PC-9 (cell line): ENCODE results near the gene MUS81. TPM values are rescaled to one million over a fixed set of nuclear protein-coding genes. Genes with fewer than 3 reads are reported as not detected.

ENCODE experiments used
- BruUV-seq: library from RNA; stranded (reverse); fragments of 400-500 nt; replicated peaks from 2 replicates; lab custom pipeline; 2021; lab: Mats Ljungman, UMichigan
- CTCF ChIA-PET: fragments of 300-600 bp; sonication (Branson Sonifier 250); formaldehyde crosslinking; loops from one replicate; lab custom pipeline; 2022; ENCODE audit warnings: antibody characterized with exemption; lab: Charles Lee
- POLR2A ChIA-PET: fragments of 300-600 bp; sonication (Branson Sonifier 250); formaldehyde crosslinking; loops from one replicate; lab custom pipeline; 2022; ENCODE audit warnings: antibody characterized with exemption; ENCODE audit not compliant: unreplicated experiment; lab: Charles Lee
- DNase-seq, 2 experiments: peaks; one replicate each; pipeline versions ENCODE4 v3.0.0 to v3.0.0-alpha.2; 2015 to 2022; ENCODE audit warnings: mixed read lengths in 1 of 2
- H2AFZ ChIP-seq: fragments of 200-600 bp; sonication (generic); 2 replicates; pipeline ENCODE4 v1.8.1; 2017; ENCODE audit warnings: antibody characterized with exemption
- H3F3A ChIP-seq: fragments of 200-600 bp; sonication (generic); 2 replicates; pipeline ENCODE4 v1.8.1; 2017; ENCODE audit warnings: antibody characterized with exemption, mild to moderate bottlenecking, low read depth; ENCODE audit not compliant: insufficient read depth
- H3K27ac ChIP-seq: fragments of 200-600 bp; sonication (generic); 2 replicates; pipeline ENCODE4 v1.6.1; 2016; ENCODE audit warnings: mixed run types
- H3K27me3 ChIP-seq: fragments of 200-600 bp; sonication (generic); 2 replicates; pipeline ENCODE4 v1.6.1; 2016; ENCODE audit warnings: low read depth, mixed run types; ENCODE audit not compliant: insufficient read depth
- H3K36me3 ChIP-seq: fragments of 200-600 bp; sonication (generic); 2 replicates; pipeline ENCODE4 v1.6.1; 2016; ENCODE audit warnings: low read depth, mixed run types
- H3K4me1 ChIP-seq: fragments of 200-600 bp; sonication (generic); replicated peaks from 2 replicates; pipeline ENCODE4 v1.6.1; 2016; ENCODE audit warnings: mixed run types; ENCODE audit not compliant: insufficient read depth
- H3K4me2 ChIP-seq: fragments of 200-600 bp; sonication (generic); 2 replicates; pipeline ENCODE4 v1.6.1; 2017; ENCODE audit warnings: mixed run types
- H3K4me3 ChIP-seq: fragments of 200-600 bp; sonication (generic); 2 replicates; pipeline ENCODE4 v1.6.1; 2016; ENCODE audit warnings: mixed run types
- H3K79me2 ChIP-seq: fragments of 200-600 bp; sonication (generic); 2 replicates; pipeline ENCODE4 v1.6.1; 2017; ENCODE audit warnings: low read depth, mixed run types
- H3K9me2 ChIP-seq: fragments of 200-600 bp; sonication (generic); 2 replicates; pipeline ENCODE4 v1.8.1; 2017; ENCODE audit warnings: mild to moderate bottlenecking; ENCODE audit not compliant: insufficient read depth
- H3K9me3 ChIP-seq: fragments of 200-600 bp; sonication (generic); 2 replicates; pipeline ENCODE4 v1.8.1; 2016; ENCODE audit warnings: low read depth; ENCODE audit not compliant: insufficient read depth
- H4K20me1 ChIP-seq: fragments of 200-600 bp; sonication (generic); 2 replicates; pipeline ENCODE4 v1.8.1; 2017; ENCODE audit not compliant: insufficient read depth
- CTCF ChIP-seq: fragments of 200-600 bp; sonication (generic); conservative IDR thresholded peaks from 2 replicates; pipeline ENCODE4 v1.6.1; 2017; ENCODE audit warnings: mixed run types, antibody characterized with exemption, mild to moderate bottlenecking, moderate library complexity
- EZH2 ChIP-seq: fragments of 200-600 bp; sonication (generic); IDR thresholded peaks from 2 replicates; pipeline ENCODE4 v1.8.0; 2017; ENCODE audit warnings: antibody characterized with exemption, low read depth
- intact Hi-C: fragments of 100-400 bp; cut with micrococcal nuclease; formaldehyde crosslinking; loops from one replicate; pipeline ENCODE4 v1.10.0; 2022; ENCODE audit not compliant: unreplicated experiment
- total RNA-seq: library from RNA; stranded (reverse); gene quantifications from 2 replicates; pipeline ENCODE4 v1.2.3, GENCODE V29; 2021

The MUS81 gene
- total RNA-seq, 1 experiment from 2014 or later: 62.7 TPM

- CTCF ChIA-PET: interaction anchor here (0.6 to 1.0 kb wide), 2 partner anchors 23 to 149 kb away, joined by 3 to 5 read pairs; partner anchors contain the start of gene KAT5
- peak overlapping the region; percentile 88 for H3K4me2 ChIP-seq
- H2AFZ ChIP-seq: peak overlapping the region; percentile 92; the same call in 1 of the 2 replicates
- TF ChIP-seq CTCF (no peak), EZH2 (no peak)
- peaks cover 13% of the 10 kb centered on the region for H3K4me1 ChIP-seq
- intact Hi-C loops: no loop called here
- no TSS peak for BruUV-seq
- POLR2A ChIA-PET: no interaction called here
- H3K9me2 ChIP-seq: no peaks in the 10 kb centered on the region
- H3K79me2 ChIP-seq: peaks cover 37% of the 10 kb centered on the region
- peak overlapping the region; percentile 96 for H3K4me3 ChIP-seq
- H3K27me3 ChIP-seq: no peaks in the 10 kb centered on the region
- no peaks in the 10 kb centered on the region for H3K9me3 ChIP-seq
- H3F3A ChIP-seq: peaks cover 35% of the 10 kb centered on the region
- DNase-seq: peak in 1 of 2 experiments; percentile 33
- peaks cover 8% of the 10 kb centered on the region for H4K20me1 ChIP-seq
- H3K36me3 ChIP-seq: peaks cover 24% of the 10 kb centered on the region
- H3K27ac ChIP-seq: peak overlapping the region; percentile 79
Measured at GRCh38 chr11:65861533-65862183, 1.4 kb downstream of the MUS81 start.

- Histone ChIP-seq H3K4me2 (peak overlapping the region; percentile 88), H3K27ac (no peak overlapping the region), H3K79me2 (peaks cover 31% of the 10 kb centered on the region), H3K27me3 (no peaks in the 10 kb centered on the region), H3K9me3 (no peaks in the 10 kb centered on the region), H3K4me1 (peaks cover 13% of the 10 kb centered on the region), H3K9me2 (no peaks in the 10 kb centered on the region), H3K4me3 (peak overlapping the region; percentile 96; the same call in 1 of the 2 replicates), H2AFZ (no peak overlapping the region), H3F3A (peaks cover 35% of the 10 kb centered on the region), H3K36me3 (peaks cover 23% of the 10 kb centered on the region), H4K20me1 (peaks cover 2% of the 10 kb centered on the region)
- ChIA-PET POLR2A (interaction anchor here (0.5 kb wide), 1 partner anchor 451 kb away, joined by 6 read pairs; no protein-coding TSS in a partner anchor), CTCF (interaction anchor here (0.6 kb wide), 1 partner anchor 23 kb away, joined by 5 read pairs; no protein-coding TSS in a partner anchor)
- peak in 1 of 2 experiments; percentile 28 for DNase-seq
- intact Hi-C loops: no loop called here
- no peak for TF ChIP-seq CTCF
- no peak for TF ChIP-seq EZH2
- no TSS peak for BruUV-seq
Measured at GRCh38 chr11:65862191-65862735, 2.0 kb downstream of the MUS81 start.

- peak in 1 of 2 experiments; percentile 21 for DNase-seq
- H3K4me1 ChIP-seq: peaks cover 13% of the 10 kb centered on the region
- H3K27ac ChIP-seq: no peak overlapping the region
- BruUV-seq: no TSS peak
- H3K4me3 ChIP-seq: no peak overlapping the region
- intact Hi-C loops: no loop called here
- H3K36me3 ChIP-seq: peaks cover 23% of the 10 kb centered on the region
- H4K20me1 ChIP-seq: no peaks in the 10 kb centered on the region; the same call in 1 of the 2 replicates
- H3K79me2 ChIP-seq: peaks cover 24% of the 10 kb centered on the region
- H3F3A ChIP-seq: peaks cover 37% of the 10 kb centered on the region
- no peaks in the 10 kb centered on the region for H3K9me2 ChIP-seq
- H3K27me3 ChIP-seq: no peaks in the 10 kb centered on the region
- H2AFZ ChIP-seq: no peak overlapping the region
- H3K4me2 ChIP-seq: no peak overlapping the region
- CTCF ChIA-PET: interaction anchor here (0.5 kb wide), 1 partner anchor 134 kb away, joined by 21 read pairs; no protein-coding TSS in a partner anchor
- POLR2A ChIA-PET: interaction anchor here (0.5 kb wide), 1 partner anchor 450 kb away, joined by 6 read pairs; no protein-coding TSS in a partner anchor
- TF ChIP-seq EZH2: no peak
- TF ChIP-seq CTCF: no peak
- H3K9me3 ChIP-seq: no peaks in the 10 kb centered on the region
Measured at GRCh38 chr11:65862941-65863888, 3.0 kb downstream of the MUS81 start.
